ENCODE results near the gene PPP6C.

The PPP6C gene

DNA sequence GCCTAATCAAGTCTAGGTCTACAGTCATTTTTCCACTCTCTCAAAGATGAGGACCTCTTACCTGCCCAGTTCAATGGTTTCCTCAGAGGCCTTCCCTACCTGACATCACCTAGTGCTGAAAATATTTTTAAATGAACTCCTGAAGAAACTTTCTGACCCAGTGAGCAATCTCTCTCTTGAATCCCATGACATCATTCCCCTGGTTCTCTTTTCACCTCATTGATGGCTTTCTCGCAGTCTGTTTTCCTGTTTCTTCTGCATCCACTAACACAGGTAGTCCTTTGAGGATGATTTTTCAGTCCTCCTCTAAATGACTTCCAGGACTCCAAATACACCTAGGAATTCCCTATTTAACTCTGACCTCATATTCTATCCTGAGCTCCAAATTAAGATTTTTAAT, 86.6 kb downstream of the PPP6C start:
- H3K4me3 ChIP-seq (replicated peaks; ENCODE audit: low read depth, low read length), result no peak overlapping the region
- no peak for DNase-seq (ENCODE audit: extremely low read depth, low read depth)
- TF ChIP-seq, protein P1, sequence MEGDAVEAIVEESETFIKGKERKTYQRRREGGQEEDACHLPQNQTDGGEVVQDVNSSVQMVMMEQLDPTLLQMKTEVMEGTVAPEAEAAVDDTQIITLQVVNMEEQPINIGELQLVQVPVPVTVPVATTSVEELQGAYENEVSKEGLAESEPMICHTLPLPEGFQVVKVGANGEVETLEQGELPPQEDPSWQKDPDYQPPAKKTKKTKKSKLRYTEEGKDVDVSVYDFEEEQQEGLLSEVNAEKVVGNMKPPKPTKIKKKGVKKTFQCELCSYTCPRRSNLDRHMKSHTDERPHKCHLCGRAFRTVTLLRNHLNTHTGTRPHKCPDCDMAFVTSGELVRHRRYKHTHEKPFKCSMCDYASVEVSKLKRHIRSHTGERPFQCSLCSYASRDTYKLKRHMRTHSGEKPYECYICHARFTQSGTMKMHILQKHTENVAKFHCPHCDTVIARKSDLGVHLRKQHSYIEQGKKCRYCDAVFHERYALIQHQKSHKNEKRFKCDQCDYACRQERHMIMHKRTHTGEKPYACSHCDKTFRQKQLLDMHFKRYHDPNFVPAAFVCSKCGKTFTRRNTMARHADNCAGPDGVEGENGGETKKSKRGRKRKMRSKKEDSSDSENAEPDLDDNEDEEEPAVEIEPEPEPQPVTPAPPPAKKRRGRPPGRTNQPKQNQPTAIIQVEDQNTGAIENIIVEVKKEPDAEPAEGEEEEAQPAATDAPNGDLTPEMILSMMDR (IDR thresholded peaks at IDR 0.05; ENCODE audit: low read depth, low read length, missing control alignments), result no peak

DNA sequence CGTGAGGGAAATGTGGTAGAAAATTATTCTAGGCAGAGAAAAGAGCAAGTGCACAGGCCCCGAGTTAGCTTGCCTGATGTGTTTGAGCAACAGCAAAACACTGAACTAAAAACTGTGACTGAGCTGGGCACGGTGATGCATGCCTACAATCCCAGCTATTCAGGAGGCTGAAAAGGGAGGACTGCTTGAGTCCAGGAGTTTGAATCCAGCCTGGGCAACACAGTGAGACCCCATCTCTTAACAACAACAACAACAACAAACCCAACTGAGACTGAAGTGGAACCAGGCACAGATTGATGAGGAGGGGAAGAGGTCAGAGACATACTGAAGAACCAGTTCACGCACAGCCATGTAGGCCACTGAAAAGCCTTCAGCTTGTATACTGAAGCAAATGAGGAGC, 88.8 kb downstream of the PPP6C start:
- TF ChIP-seq, protein P1 (IDR thresholded peaks at IDR 0.05; ENCODE audit: low read depth, low read length, missing control alignments), result no peak
- no peak overlapping the region for H3K4me3 ChIP-seq (replicated peaks; ENCODE audit: low read depth, low read length)
- DNase-seq (ENCODE audit: extremely low read depth, low read depth), result no peak

DNA sequence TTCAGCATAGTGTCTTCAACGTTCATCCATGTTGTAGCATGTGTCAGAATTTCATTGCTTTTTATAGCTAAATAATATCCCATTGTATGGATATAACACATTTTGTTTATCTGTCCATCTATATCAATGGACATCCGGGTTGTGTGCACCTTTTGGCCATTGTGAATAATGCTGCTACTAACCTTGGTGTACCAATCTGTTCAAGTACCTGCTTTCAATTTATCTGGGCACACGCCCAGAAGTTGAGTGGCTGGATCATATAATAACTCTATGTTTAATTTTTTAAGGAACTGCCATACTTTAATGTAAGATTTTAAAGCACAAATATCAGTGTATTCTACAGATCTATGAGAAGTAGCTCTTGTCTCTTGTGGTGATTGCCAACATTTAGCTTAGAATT, 89.8 kb downstream of the PPP6C start:
- DNase-seq (ENCODE audit: extremely low read depth, low read depth), result no peak
- TF ChIP-seq, protein P1 (IDR thresholded peaks at IDR 0.05; ENCODE audit: low read depth, low read length, missing control alignments), result no peak
- H3K4me3 ChIP-seq (replicated peaks; ENCODE audit: low read depth, low read length), result no peak overlapping the region
